Esophagus muscularis mucosa (tissue), 4 donors: ENCODE results near the gene MEIS2. TPM values are rescaled to one million over a fixed set of nuclear protein-coding genes. Genes with fewer than 3 reads are reported as not detected.
A peak's percentile ranks its signal among the peaks of the same experiment; 100 is the strongest.

ENCODE experiments used
- DNase-seq: peaks from one replicate; pipeline ENCODE4 v3.0.0-alpha.2; 2017; ENCODE audit errors: extremely low spot score
- H3K27ac ChIP-seq, 4 donors: fragments of 200-600 bp; sonication (generic); replicated peaks in 1 of 4; 1 replicate in 3 of 4; 2 replicates in 1 of 4; pipeline ENCODE4 v1.5.1; 2016 to 2019; ENCODE audit warnings: mild to moderate bottlenecking in 1 of 4
- H3K27me3 ChIP-seq, 4 donors: fragments of 200-600 bp; sonication (generic); one replicate each; pipeline versions ENCODE4 v1.5.1 to v1.6.0; 2016 to 2019
- H3K36me3 ChIP-seq, 4 donors: fragments of 200-600 bp; sonication (generic); one replicate each; pipeline ENCODE4 v1.5.1; 2016 to 2019
- H3K4me1 ChIP-seq, 4 donors: fragments of 200-600 bp; sonication (generic); one replicate each; pipeline ENCODE4 v1.5.1; 2016 to 2019
- H3K4me3 ChIP-seq, 4 donors: fragments of 200-600 bp; sonication (generic); 1 replicate in 2 of 4; 2 replicates in 2 of 4; pipeline ENCODE4 v1.5.1; 2016 to 2019; ENCODE audit warnings: mild to moderate bottlenecking in 4 of 4, moderate library complexity in 1 of 4
- H3K9me3 ChIP-seq, 4 donors: fragments of 200-600 bp; sonication (generic); 1 replicate in 3 of 4; 2 replicates in 1 of 4; pipeline ENCODE4 v1.5.1; 2016 to 2019
- CTCF ChIP-seq, 3 experiments: fragments of 200-600 bp in 2 of 3; fragments of 450-650 bp in 1 of 3; sonication (generic) in 2 of 3; IDR thresholded peaks; one replicate each; pipeline ENCODE4 v1.5.1; 2017 to 2019; ENCODE audit warnings: antibody characterized with exemption in 3 of 3, mild to moderate bottlenecking in 2 of 3, moderate library complexity in 1 of 3
- EP300 ChIP-seq: sonication (generic); formaldehyde crosslinking; IDR thresholded peaks from one replicate; pipeline ENCODE4 v1.6.1; 2017; ENCODE audit warnings: antibody characterized with exemption
- POLR2A ChIP-seq: fragments of 450-650 bp; IDR thresholded peaks from one replicate; pipeline ENCODE4 v1.6.1; 2017; ENCODE audit warnings: antibody characterized with exemption, moderate library complexity, mild to moderate bottlenecking, low read depth
- POLR2AphosphoS5 ChIP-seq, 2 donors: sonication (generic); formaldehyde crosslinking; IDR thresholded peaks; one replicate each; pipeline ENCODE4 v1.6.1; 2017; ENCODE audit warnings: antibody characterized with exemption in 2 of 2
- WGBS: methylation state at CpG from one replicate; pipeline ENCODE4 v1.1.5; 2018; 5-methylcytosine and 5-hydroxymethylcytosine counted together
- intact Hi-C: fragments of 100-400 bp; cut with DNase I; formaldehyde crosslinking; loops from one replicate; pipeline ENCODE4 v1.15.1; 2023
- total RNA-seq, 4 donors: library from RNA; depleted of rRNA; stranded (reverse); fragments of >200 nt; gene quantifications; one replicate each; pipeline versions ENCODE4 v1.1.0 to v1.2.1, GENCODE V29; 2016

Gene MEIS2
- total RNA-seq, 4 donors from 2014 or later, result 53.8 to 106 (median 63.3) TPM

- TF ChIP-seq POLR2AphosphoS5 (IDR thresholded peaks at IDR 0.05) (no peak), CTCF (IDR thresholded peaks at IDR 0.05) (no peak), POLR2A (no peak), EP300 (no peak)
- Histone ChIP-seq H3K27me3 (no peaks in the 10 kb centered on the region), H3K36me3 (peaks cover 0 to 10% (median under 1%) of the 10 kb centered on the region in 4 donors), H3K27ac (peak overlapping the region in 2 of 4 donors; percentile 46 to 58), H3K4me1 (peaks cover 15 to 53% (median 39%) of the 10 kb centered on the region in 4 donors), H3K4me3 (no peak overlapping the region), H3K9me3 (no peaks in the 10 kb centered on the region)
- intact Hi-C loops, result no loop called here
- DNase-seq, result no peak
Observed at GRCh38 chr15:37046876-37047614, 53.3 kb downstream of the MEIS2 start.

- 60% methylated on average over 12 of the region's 12 CpGs for WGBS
- Histone ChIP-seq H3K4me3 (peak overlapping the region in 1 of 4 donors; percentile 15), H3K27me3 (no peaks in the 10 kb centered on the region), H3K4me1 (peaks cover 19 to 58% (median 42%) of the 10 kb centered on the region in 4 donors), H3K9me3 (no peaks in the 10 kb centered on the region), H3K27ac (peak overlapping the region in 3 of 4 donors; percentile 15 to 43 (median 22)), H3K36me3 (peaks cover 0 to 14% (median 2%) of the 10 kb centered on the region in 4 donors)
- no peak for DNase-seq
- intact Hi-C loops, result no loop called here
- TF ChIP-seq CTCF (IDR thresholded peaks at IDR 0.05) (no peak), POLR2AphosphoS5 (IDR thresholded peaks at IDR 0.05) (no peak), POLR2A (no peak), EP300 (no peak)
Observed at GRCh38 chr15:37045859-37046740, 54.2 kb downstream of the MEIS2 start.

GRCh38 chr15:37044915-37045648 is 55.3 kb downstream of the MEIS2 start:
- Histone ChIP-seq H3K4me1 (peaks cover 29 to 60% (median 45%) of the 10 kb centered on the region in 4 donors), H3K27me3 (no peaks in the 10 kb centered on the region), H3K27ac (peak overlapping the region in 2 of 4 donors; percentile 22 to 43), H3K9me3 (no peaks in the 10 kb centered on the region), H3K36me3 (peaks cover 0 to 14% (median 2%) of the 10 kb centered on the region in 4 donors), H3K4me3 (no peak overlapping the region)
- 85% methylated on average over 5 of the region's 5 CpGs for WGBS
- no peak for TF ChIP-seq POLR2A
- no peak for TF ChIP-seq POLR2AphosphoS5 (IDR thresholded peaks at IDR 0.05)
- no peak for TF ChIP-seq CTCF (IDR thresholded peaks at IDR 0.05)
- no peak for TF ChIP-seq EP300
- no peak for DNase-seq
- intact Hi-C loops, result no loop called here

- intact Hi-C loops, result no loop called here
- no peak for DNase-seq
- Histone ChIP-seq H3K36me3 (peaks cover 0 to 14% (median 2%) of the 10 kb centered on the region in 4 donors), H3K4me1 (peaks cover 33 to 72% (median 57%) of the 10 kb centered on the region in 4 donors), H3K4me3 (no peak overlapping the region), H3K9me3 (no peaks in the 10 kb centered on the region), H3K27me3 (no peaks in the 10 kb centered on the region), H3K27ac (no peak overlapping the region)
- WGBS, result 100% methylated on average over 4 of the region's 4 CpGs
- no peak for TF ChIP-seq POLR2A
- TF ChIP-seq POLR2AphosphoS5 (IDR thresholded peaks at IDR 0.05), result no peak
- TF ChIP-seq CTCF (IDR thresholded peaks at IDR 0.05), result no peak
- no peak for TF ChIP-seq EP300
Observed at GRCh38 chr15:37041836-37042235, 58.5 kb downstream of the MEIS2 start.
